Effector CD8-positive, alpha-beta T cell (primary cell): ENCODE measurements around the gene IL22RA2.
A peak's percentile ranks its signal among the peaks of the same experiment; 100 is the strongest.
"Not testable (repeated sequence)": the region's sequence is repeated elsewhere in the genome, so short reads cannot be mapped to it uniquely, and the experiment has no call there.

Experiments used
- DNase-seq: peaks from one replicate; lab custom pipeline; 2025; lab: John Stamatoyannopoulos, UW
- total RNA-seq, 4 experiments: gene quantifications; one replicate each; lab custom pipeline; 2026; lab: John Stamatoyannopoulos, UW

IL22RA2 gene, protein sequence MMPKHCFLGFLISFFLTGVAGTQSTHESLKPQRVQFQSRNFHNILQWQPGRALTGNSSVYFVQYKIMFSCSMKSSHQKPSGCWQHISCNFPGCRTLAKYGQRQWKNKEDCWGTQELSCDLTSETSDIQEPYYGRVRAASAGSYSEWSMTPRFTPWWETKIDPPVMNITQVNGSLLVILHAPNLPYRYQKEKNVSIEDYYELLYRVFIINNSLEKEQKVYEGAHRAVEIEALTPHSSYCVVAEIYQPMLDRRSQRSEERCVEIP
- 0 to 0.18 (median 0) reads per million in 4 experiments for total RNA-seq

DNA sequence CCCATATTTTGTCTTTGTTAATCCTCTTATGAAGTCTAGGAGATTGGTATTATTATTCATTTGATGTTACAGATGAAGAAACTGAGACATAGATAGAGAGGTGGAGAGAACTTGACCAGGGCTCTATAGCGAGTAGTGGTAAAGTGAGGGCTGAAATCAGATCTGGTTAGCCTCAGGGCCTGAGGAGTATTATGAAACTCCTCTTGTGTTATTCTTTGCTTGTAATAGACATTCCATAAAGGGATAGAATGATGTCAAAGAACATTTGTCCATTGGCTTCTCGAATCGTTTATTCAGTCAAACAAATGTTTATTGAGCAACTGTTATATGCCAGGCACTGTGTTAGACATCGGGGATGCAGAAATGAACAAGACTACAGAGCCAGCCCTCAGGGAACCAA, at the start of gene IL22RA2:
Gene IL22RA2 (minus strand): TSS at position 144 of the 400 bp plus-strand sequence. CDS start 11,895 bp downstream, outside the sequence.
- DNase-seq, result no peak

DNA sequence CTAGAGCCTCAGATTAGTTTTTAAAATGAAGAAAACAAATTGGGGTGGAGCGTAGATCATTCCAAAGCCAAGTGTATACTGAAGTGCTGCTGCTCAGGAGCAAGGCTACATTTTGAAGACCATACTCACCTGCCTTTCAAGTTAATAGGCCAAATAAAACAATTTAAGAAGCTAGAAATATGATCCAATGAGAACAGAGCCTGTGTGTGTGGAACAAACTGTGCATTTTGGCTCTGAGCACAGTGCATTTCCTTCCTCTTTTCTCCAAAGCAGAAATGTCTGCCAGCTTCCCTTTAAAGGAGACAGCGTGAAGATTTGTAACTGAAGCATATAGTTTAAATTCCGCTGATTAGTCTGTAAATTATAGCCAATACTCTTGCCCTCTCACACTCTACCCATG, 48.9 kb upstream of the IL22RA2 start:
- no peak for DNase-seq

DNA sequence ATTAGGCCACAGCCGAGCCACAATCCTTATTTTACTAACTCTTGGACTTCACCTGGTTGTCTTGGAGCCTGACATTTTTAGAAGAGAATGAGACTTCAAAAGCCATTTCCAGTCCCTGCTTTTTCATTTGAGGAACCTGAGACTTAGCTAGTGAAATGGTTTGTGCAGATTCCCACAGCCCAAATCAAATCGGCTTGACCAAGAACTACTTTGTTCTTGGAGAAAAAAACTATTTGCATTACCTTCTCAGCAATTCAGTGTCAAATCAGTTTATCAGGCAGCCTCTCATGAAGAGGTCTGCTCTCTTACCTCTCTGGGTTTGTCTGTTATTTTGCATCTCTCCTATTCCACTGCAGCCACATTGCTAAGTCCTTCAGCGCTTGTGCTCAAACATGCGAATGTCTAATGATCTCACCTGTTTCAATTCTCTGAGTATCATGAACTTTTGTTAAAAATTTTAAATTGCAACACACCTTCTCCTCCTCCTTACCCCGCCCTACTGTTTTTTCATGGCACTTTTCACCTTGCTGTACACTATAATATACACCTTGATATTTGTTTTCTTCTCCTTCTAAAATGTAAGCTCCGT, 46.3 kb upstream of the IL22RA2 start:
- no peak for DNase-seq

DNA sequence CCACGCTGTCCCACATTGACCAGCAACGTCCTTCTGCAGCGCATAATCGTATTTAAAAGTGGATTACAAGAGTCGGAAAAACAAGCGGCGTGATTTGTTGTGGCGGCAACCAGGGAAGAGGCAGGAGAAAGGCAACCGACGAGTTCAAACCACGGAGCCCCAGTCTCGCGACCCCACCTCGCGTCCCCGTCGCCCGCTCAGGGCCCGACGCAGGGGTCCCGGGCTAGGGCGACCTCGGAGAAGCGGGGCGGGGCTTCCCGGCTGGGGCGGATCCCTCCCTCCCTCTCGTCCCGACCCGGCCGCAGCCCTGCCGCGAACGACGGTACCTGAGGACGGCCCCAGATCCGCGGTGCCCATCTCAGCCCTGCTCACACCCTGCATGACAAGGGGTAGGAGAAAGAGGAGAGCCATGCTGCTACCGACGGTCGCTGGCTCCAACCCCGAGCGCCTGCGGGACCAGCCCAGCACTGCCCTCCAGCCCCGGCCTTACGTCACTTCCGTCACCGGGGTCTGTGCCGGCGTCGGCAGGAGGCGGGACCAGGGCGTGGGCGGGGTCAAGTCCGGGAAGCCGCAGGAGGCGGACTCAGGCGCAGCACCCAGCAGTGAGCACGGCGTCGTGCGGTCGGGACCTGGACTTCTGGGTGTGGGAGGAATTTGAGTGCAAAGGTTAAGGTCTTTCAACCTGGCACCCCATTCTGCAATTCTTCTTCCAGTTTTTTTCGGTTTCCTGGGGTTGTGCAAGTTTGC, 45.6 kb upstream of the IL22RA2 start, which contains the start of gene IFNGR1:
Gene IFNGR1 (minus strand): TSS at position 469 of the 747 bp plus-strand sequence. CDS start 58 bp downstream, at position 411.
- DNase-seq, result peak; percentile 86

DNA sequence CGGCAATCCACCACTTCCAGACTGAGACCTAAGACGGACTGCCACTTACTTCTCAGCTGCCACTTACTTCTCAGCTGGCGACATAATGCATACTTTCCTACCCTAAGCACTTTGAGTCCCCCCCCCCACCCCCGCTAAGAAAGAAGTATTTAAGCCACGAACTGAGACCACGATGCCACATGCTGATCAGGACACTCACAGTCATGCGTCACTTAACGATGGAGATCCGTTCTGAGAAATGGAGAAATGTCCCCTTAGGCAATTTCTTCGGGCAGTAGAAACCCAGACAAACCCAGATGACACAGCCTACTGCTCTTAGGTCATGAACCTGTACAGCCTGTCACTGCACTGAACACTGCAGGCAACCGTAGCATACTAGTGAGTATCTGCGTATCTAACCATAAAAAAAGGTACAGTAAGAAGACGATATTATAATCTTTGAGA, 45.1 kb upstream of the IL22RA2 start:
- DNase-seq, result peak; percentile 12

DNA sequence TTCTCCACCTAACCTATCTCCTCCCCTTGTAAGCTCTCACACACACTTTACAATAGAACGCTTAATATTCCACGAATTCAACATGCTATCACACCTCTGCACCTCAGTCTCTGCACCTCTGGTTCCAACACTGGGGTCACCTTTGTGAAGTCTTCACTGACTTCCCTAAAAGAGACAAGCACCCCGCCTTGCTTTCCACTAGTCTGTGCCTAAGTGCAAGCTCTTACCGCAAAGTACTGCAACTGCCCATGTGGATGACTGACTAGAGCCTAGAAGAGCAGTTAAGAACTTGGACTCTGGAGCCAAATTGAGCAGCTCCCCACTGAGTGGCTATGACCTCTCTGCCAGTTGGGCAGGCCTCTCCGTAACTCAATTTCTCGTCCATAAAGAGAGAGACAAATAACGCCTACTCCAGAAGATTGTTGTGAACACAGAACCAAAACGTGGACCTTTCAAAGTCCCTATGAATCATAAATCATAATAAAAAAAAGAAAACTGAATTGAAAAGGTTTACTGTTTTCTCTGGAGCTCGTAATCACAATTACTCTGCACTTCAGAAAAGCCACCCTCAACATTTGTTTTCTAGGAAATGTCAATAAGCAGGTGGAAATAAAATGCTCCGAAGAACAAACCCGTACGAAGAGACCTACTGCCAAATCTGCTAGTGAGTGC, 44.5 kb upstream of the IL22RA2 start:
- DNase-seq, result no peak

DNA sequence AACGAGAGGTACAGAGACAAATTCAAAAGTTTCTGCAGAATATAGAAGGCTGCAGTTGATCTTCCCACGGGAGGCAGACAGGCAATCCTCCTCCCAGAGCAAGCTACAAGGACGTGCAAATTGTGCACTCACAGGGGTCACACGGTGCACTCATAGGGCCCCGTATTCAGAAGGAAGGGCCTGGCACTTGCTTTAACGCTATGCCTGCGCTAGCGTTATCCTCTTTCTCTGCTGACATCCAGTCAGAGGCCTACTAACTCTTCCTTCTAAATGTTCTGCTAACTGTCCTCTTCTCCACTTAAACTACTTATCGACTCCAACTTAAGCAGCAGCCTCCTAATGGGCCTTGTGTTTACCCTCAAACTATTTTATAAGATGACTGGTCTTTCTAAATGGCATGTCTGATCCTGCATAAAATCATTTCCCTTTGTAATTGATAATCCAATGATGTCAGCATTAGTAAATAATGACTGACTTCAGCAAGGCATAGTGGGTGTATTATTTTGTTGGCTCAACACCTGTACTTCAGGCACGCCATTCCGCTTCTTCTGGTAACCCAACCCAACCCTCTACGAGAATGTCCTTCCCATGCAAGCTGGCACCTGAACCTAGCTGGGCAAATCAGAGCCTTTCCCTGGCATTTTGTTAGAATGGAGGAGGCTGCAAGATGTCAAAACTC, 43.6 kb upstream of the IL22RA2 start:
- no peak for DNase-seq

DNA sequence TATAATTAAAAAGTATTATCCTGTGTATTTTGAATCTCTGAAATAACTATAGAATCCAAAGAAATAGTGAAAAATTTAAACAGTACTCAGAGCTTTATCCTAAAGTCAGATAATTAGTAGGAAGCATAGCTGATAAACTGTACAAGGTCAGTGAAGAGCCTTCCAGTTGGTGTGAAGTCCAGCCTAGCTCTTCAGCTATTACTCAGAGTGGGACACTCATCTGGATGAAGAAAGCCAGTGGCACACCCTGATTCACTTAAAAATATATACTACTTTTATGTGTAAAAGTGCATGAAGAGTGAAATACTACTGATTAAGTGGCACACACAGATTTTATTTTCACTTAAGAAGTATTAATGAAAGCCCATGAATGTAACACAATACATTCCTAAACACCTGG, 42.7 kb upstream of the IL22RA2 start:
- DNase-seq, result no peak

DNA sequence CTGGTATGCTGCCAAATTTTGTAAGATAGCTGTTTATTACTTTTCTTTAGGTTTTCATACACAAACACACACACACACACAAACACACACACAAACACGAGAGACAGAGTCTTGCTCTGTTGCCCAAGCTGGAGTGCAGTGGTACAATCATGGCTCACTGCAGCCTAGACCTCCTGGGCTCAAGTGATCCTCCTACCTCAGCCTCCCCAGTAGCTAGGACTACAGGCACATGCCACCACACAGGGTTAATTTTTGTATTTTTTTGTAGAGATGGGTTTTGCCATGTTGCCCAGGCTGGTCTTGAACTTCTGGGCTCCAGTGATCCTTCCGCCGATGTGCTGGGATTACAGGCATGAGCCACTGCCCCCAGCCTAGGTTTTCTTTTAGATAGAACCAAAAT, 42.2 kb upstream of the IL22RA2 start:
- not testable (repeated sequence) for DNase-seq

DNA sequence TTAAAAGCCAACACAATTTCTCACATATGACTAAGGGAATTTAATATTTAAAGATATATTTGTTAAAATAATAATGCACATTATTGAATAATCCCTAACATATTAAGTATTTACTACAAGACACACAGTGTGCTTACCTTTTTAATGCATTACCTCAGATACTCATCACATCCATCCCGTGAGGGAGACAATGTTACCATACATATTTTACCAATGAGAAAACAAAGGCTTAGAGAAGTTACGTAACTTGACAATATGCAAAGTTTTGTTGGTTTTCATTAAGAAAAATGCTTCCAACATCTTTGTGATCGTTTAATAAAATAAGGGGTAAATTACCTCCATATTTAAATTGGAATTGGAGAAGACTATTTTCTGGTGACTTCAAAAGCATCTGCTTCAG, 41.5 kb upstream of the IL22RA2 start:
- no peak for DNase-seq

DNA sequence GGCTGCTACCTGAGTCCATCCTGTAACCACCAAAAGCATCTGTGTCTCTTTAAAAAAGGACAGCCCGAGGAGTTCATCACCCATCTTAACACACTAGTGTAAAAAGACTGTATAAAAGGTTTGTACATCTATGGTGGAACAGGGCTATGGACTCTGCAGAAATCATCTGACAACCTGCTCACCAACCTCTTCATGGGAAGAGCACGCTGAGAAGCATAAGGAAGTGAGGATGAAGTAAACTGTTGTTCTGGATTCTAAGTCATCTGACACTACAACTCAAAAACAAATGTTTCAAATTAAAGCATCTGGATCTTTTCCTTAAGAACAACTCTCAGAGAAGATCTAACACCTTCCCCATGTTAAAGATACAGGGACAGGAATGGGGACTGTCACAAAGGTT, 40.4 kb upstream of the IL22RA2 start:
- no peak for DNase-seq

DNA sequence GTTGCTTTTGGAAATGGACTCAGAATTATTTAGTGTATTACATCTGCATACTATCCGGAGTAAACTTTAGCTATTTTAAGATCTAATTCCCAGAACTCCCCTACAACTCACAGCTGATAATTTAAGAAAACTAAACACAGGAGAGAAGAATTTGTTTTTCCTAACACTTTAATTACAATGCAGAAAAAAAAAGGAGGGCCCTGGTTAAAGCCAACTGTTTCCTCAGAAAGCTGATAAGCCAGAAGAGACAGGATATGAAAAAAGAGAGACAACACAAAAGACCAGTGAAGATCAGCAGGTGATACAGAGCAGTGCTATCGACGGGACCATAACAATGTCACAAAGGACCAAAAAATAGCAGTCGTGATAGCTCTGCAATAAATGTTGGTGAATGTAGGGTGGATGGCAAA, 39.9 kb upstream of the IL22RA2 start:
- no peak for DNase-seq

DNA sequence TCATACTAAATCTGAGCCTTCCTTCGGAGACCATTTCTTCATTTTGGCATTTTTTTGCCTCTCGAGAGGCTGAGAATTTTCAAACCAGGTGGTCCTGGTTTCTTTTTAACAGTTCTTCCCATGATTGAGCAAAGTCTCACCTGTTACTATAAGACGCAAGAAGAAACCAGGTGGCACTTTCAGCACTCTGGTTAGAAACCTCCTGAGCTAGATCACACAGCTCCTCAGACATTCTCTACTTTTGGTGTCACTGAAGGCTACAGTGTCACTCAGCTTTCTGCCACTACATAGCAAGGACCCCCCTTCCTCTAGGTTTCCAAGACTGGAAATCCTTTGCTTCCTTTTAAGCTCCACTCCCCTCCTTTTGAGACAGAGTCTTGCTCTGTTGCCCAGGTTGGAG, 38.5 kb upstream of the IL22RA2 start:
- no peak for DNase-seq

DNA sequence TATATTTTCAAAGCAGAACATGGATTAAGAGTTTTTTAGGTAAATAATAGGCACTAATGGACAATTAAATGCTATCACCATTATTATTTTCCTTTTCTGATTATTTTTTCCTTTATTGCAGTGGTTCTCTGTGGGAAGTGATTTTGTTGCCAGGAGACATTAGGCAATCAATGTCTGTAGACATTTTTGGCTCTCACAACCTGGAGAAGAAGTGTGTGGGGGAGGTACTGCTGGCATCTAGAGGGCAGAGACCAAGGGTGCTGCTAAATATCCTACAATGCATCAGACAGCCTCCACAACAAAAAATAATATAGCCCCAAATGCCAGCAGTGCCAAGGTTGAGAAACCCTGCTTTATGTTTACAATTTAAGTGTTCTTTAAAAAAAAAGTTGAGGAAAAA, 37.5 kb upstream of the IL22RA2 start:
- no peak for DNase-seq

DNA sequence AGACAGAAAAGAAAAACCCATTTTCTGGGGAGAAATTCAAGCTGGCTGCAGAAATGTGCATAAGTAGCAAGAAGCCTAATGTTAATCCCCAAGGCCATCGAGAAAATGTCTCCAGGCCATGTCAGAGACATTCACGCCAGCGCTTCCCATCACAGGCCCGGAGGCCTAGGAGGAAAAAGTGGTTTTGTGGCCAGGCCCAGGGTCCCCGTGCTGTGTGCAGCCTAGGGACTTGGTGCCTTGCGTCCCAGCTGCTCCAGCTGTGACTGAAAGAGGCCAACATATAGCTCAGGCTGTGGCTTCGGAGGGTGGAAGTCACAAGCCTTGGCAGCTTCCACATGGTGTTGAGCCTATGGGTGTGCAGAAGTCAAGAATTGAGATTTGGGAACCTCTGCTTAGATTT, 34.8 kb upstream of the IL22RA2 start:
- no peak for DNase-seq

DNA sequence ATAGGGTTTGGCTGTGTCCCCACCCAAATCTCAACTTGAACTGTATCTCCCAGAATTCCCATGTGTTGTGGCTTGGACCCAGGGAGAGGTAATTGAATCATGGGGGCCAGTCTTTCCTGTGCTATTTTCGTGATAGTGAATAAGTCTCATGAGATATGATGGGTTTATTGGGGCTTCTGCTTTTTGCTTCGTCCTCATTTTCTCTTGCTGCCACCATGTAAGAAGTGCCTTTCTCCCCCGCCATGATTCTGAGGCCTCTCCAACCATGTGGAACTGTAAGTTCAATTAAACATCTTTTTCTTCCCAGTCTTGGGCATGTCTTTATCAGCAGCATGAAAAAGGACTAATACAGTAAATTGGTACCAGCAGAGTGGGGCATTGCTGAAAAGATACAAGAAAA, 34.0 kb upstream of the IL22RA2 start:
- DNase-seq, result not testable (repeated sequence)

DNA sequence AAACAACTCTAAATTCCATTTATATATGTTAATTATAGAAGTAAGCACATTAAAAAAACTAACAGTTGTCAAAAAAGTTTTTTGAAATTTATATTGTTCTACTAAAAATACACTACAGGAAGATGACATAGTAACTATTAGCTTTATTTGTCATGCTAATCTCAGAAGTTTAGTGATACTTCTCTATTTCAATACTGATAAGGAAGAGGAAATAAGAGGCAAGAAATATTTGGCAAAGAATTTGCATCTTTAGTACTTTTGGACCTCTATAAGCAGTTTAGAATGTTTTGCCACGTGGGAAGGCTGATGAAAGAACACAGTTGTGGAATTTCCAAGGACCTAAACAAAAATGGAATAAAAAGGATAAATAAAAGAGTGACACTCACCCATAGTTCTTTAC, 33.1 kb upstream of the IL22RA2 start:
- DNase-seq, result no peak

DNA sequence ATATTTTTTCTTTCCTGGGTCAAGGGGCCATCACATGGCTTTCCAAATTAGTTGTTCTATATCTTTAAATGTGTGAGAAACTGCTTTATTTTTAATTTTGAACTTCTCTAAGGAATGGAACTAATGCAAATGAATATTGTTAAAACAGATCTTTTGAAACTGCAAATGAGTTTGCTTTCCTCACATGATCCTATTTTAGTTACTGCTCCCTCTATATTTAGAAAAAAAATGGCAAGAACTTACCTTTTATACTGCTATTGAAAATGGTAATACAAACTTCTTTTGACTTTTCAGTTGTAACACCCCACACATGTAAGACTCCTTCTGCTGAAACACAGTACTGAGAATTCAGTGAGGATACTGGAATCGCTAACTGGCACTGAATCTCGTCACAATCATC, 29.8 kb upstream of the IL22RA2 start:
- DNase-seq, result no peak

DNA sequence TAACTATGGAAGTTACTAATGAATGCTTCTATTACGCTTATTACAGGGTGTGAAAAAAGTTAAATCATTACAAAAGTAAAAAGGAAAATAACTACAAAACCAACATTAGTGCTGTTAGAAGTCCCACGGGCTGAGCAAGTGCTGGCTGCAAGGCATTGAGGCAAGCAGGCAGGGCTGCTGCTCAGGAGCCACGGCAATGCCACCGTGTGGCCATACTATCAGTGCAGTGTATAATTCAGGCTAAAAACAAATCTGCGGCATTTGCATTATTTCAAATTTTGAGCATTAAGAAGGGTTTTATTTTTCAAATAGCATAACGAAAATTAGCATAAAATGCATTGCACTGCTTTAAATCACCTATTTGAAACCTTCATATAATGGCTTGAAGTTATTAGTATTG, 28.6 kb upstream of the IL22RA2 start:
- no peak for DNase-seq

DNA sequence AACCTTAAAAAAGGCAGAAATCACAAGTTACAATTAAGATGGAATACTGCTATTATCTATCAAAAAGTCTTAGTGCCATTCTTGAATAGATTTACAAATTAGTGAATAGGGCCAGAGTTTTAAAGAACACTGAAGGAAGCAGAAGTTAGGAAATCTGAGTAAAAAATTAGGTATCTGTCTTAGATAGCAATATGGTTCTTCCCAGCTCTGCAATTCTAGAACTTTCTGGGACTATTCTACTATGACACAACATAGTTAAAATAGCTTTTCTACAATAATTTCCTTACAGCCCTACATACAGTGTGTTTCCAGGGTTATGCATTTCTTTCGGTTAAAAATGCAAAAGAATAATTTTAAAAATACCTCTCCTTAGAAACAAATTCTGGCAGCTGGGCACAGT, 27.6 kb upstream of the IL22RA2 start:
- DNase-seq, result no peak

DNA sequence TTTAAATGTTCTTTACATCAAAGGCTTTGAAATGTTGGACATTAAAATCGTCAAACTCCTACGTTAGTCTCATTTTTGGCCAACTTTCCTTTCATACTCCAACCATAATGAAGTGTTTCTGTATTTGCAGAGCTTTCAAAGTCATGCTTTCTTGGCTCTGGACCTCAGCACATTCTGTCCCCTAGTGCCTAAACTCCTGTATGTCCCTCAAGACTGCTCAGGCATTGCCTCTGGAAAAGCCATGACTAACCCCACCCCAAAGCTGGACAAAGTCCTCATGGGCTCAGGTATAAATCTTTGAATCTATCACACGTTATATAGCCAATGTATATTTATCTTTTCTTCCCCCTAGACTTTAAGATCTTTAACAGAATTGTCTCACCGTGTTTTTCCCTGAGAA, 26.8 kb upstream of the IL22RA2 start:
- no peak for DNase-seq
